Activated CD8-positive, alpha-beta memory T cell treated with anti-CD3 and anti-CD28 coated beads for 24 hours (primary cell): ENCODE data around the gene HELZ.
"Not testable (repeated sequence)": the region's sequence is repeated elsewhere in the genome, so short reads cannot be mapped to it uniquely, and the experiment has no call there.

Source experiments
- DNase-seq: peaks from one replicate; pipeline ENCODE4 v3.0.0-alpha.2; 2020

Gene HELZ, protein sequence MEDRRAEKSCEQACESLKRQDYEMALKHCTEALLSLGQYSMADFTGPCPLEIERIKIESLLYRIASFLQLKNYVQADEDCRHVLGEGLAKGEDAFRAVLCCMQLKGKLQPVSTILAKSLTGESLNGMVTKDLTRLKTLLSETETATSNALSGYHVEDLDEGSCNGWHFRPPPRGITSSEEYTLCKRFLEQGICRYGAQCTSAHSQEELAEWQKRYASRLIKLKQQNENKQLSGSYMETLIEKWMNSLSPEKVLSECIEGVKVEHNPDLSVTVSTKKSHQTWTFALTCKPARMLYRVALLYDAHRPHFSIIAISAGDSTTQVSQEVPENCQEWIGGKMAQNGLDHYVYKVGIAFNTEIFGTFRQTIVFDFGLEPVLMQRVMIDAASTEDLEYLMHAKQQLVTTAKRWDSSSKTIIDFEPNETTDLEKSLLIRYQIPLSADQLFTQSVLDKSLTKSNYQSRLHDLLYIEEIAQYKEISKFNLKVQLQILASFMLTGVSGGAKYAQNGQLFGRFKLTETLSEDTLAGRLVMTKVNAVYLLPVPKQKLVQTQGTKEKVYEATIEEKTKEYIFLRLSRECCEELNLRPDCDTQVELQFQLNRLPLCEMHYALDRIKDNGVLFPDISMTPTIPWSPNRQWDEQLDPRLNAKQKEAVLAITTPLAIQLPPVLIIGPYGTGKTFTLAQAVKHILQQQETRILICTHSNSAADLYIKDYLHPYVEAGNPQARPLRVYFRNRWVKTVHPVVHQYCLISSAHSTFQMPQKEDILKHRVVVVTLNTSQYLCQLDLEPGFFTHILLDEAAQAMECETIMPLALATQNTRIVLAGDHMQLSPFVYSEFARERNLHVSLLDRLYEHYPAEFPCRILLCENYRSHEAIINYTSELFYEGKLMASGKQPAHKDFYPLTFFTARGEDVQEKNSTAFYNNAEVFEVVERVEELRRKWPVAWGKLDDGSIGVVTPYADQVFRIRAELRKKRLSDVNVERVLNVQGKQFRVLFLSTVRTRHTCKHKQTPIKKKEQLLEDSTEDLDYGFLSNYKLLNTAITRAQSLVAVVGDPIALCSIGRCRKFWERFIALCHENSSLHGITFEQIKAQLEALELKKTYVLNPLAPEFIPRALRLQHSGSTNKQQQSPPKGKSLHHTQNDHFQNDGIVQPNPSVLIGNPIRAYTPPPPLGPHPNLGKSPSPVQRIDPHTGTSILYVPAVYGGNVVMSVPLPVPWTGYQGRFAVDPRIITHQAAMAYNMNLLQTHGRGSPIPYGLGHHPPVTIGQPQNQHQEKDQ (N-terminal part only)

DNA sequence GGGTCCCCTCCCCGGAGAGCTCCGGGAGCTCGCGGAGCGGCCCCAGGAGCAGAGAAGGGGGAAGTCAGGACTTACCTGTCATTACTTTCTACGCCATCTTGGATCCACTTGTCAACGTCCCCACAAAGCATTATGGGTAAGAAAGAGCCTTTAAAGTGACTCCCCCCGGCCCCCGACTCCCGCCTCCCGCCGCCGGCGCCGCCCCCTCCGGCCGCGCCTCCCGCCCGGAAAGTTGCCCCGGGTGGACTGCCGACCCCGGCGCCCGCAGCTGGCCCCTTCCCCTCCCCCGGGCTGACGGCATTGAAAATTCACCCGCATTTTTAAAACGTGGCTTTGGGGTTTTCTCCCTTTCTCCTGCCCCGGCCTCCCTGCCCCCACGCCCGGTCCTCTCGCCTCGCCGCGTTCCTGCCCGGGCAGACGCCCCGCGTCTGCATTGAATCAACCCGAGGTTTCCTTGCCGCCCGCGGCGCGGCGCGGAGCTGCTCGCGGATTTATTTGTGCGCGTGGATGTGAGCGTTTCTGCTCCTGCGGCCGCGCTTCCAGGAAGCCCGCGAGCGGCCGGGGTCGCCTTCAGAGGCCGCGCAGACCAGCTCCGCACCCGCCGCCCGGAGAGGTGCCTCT, at the start of gene HELZ:
Gene HELZ, minus strand, starts transcription at position 124 of the 621 bp plus-strand sequence. CDS start 26,392 bp downstream, outside the sequence.
- DNase-seq = peak; percentile 87

DNA sequence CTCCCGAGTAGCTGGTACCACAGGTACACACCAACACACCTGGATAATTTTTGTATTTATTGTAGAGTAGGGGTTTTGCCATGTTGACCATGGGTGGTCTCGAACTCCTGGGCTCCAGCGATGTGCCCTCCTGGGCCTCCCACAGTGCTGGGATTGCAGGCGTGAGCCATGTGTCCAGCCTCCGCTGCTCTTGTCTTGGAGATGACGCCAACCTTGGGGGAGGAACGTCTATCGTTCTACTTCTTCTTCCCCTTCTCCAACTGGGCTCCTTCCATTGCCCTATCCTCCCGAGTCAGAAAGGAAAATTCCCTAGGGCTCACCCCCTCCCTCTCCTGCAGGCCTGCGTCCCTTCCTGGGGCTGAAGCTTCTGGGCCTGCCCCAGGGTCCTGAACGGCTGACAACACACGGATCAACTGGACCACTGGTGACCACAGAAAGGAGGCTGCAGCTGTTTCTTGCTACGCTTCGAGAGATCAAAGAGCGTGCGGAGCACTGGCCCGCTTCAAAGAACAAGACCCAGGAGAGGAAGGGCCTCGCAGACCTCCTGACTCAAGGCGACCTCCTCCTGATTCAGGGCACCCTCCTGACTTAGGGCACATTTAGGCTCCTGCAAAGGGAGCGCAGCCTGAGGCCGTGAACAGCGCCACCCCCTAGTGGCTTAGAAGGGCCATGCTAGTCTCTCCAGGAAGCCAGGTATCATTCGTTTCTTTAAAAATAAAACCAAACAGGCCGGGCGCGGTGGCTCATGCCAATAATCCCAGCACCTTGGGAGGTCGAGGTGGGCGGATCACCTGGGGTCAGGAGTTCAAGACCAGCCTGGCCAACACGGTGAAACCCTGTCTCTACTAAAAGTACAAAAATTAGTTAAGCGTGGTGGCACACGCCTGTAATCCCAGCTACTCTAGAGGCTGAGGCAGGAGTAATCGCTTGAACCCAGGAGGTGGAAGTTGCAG, 48.5 kb upstream of the HELZ start:
- DNase-seq = peak; percentile 77

DNA sequence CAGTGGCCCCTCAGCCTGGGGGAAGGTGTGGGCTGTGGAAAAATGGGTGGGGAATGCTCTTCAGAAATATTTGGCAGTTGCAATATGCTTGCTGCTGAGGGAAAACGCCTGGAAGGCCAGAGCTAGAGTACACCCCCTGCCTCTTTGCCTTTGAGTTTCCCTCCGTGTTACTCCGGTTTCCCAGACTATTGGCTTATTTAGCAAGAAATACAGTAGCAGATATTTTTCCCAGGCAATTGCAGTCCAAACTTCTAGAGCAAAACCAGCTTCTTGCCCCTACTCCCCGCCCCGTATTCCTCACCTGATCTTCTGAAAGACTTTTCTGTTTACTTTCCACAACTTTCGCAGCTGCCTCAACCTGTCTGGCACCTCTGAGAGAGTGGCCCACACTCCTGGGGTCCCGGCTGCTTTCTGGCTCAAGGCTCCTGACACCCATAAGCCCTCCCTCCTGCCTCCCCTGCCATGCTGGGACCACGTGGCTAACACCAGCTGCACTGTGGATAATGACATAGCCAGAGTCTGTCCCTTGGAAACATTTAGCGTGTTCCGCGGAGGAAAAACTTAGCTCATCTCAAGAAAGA, 45.8 kb upstream of the HELZ start:
- DNase-seq = no peak

DNA sequence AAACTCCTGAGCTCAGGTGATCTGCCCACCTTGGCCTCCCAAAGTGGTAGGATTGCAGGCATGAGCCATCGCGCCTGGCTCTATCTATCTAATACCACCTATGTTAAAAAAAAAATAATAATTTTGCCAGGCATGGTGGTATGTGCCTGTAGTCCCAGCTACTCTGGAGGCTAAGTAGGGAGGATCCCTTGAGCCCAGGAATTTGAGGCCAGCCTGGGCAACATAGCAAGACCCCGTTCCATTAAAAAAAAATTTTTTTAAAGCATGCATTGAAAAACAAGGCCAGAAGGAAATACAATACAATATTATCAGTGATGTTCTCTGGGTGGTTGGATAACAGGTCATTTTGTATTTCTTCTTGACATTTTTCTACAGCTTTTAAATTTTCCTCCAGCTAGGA, 45.2 kb upstream of the HELZ start:
- DNase-seq = no peak

DNA sequence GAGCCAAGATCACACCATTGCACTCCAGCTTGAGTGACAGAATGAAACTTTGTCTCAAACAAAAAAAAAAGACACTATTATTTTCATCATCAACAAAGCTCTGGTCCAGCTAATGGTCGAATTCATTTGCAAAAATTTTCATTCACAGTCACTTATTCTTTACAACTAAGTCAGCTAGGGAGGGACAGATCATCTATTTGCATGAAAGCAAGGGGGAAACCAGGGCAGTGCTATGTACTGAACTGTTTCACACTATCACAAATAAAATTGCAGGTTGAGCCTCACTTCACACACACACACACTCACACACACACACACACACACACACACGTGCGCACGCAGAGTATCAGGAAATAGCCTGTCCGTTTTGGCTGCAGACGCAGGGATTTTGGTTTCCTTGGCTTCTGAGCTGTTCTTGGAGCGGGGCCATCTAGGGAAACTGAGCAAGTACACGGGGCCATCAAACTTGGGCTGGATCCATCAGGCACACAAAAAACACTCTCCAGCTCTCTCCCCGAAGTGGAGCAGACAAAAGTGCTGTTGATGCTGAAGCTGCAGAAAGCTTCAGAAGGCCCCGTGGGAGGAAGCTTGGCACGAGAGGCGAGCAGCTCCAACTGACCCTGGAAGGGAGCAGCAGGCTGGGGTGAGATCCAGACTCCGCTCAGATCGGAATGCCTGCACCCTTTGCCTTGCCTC, 44.3 kb upstream of the HELZ start:
- no peak for DNase-seq

DNA sequence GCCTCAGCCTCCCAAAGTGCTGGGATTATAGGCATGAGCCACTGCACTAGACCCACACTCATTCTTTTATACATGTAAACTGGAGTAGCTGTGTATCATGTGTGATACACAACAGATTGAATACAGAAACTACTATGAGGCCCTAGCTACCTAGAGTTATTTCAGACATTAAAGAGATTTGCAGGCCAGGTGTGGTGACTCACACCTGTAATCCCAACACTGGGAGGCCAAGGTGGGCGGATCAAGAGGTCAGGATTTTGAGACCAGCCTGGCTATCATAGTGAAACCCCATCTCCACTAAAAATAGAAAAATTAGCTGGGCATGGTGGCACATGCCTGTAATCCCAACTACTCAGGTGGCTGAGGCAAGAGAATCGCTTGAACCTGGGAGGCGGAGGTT, 41.8 kb upstream of the HELZ start:
- not testable (repeated sequence) for DNase-seq

DNA sequence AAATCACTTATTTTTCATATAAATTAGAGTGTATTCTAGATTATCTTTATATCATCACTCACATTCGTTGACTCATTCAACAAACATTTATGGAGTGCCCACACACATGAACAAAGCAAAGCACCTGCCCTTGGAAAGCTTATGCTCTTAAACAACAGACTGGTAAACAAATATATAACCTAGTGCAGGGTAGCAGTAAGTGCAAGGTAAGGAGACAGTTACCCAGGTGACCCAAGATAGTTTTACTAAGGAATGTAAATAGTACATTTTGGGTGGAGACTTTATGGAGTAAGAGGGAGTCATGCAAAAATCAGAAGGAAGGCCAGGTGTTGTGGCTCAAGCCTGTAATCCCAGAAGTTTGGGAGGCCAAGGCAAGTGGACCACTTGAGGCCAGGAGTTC, 40.4 kb upstream of the HELZ start:
- no peak for DNase-seq

DNA sequence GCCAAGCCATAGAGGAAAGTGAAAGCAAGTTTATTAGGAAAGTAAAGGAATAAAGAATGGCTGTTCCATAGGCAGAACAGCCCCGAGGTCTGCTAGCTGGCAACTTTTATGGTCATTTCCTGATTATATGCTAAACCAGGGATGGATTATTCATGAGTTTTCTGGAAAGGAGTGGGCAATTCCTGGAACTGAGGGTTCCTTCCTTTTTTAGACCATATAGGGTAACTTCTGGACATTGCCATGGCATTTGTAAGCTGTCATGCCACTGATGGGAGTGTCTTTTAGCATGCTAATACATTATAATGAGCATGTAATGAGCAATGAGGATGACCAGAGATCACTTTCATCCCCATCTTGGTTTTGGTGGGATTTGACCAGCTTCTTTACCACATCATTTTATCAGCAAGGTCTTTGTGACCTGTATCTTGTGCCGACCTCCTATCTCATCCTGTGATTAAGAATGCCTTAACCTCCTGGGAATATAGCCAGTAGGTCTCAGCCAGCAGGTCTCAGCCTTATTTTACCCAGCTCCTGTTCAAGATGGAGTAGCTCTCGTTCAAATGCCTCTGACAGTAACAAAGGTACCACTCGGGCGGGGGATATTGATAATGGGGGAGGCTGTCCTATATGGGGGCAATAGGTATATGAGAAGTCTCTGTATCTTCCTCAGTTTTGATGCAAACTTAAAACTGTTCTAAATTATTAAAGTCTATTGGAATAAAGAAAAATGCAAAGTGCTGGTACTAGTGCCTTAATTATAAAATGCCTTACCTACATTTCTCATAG, 38.9 kb upstream of the HELZ start:
- no peak for DNase-seq

DNA sequence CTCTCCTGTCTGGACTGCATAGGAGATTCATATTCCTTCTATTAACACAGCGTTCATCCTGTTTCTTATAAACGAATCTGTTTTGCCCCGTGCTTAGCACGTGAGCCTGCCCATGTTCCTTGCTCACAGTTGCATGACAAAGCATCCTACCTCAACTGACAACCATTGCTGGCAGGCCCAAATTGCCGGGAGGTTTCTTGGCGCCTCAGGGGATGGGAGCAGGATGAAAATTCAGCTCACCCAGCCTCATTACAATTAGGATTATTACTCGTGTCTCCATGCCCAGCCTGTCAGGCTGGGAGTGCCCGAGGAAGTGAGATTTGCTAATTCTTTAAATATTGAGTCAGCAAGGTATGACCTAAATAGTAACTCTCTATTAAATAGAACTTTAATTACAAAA, 36.7 kb upstream of the HELZ start:
- no peak for DNase-seq

DNA sequence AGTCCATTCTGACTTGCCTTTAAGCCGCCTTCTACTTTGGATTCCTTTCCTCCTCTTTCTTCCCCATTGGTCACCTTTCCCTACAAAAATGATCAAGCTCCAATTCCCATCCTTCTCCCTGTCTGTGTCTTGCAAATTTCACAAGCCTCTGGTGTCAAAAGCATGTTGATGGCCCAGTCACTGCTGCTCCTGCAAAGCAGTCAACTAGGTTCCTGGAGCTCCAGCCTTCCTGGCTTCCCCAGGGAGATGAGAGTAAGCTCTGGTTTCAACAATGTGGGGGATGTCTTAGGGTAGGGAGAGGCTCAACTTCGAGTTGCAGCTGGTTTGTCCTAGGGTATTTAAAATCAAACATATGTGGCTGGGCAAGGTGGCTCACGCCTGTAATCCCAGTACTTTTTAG, 36.1 kb upstream of the HELZ start:
- no peak for DNase-seq

DNA sequence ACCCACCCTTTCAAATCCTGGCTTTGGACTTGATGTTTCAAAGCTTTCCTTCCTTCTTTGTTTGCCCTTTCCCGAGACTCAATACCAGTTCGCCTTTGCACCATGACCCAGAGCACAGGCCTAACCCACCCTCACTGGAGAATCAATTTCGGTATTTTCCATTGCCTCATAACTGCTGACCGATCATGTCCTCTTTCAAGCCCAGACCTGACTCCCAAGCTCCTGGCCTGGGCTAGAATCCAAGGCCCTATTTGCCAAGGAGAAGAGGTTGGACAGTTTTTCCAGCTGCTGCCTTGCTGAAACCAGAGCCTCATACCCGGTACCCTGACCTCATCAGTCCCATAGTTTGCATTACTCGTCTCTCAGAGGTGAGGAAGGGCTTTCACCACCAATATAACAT, 35.3 kb upstream of the HELZ start:
- no peak for DNase-seq

DNA sequence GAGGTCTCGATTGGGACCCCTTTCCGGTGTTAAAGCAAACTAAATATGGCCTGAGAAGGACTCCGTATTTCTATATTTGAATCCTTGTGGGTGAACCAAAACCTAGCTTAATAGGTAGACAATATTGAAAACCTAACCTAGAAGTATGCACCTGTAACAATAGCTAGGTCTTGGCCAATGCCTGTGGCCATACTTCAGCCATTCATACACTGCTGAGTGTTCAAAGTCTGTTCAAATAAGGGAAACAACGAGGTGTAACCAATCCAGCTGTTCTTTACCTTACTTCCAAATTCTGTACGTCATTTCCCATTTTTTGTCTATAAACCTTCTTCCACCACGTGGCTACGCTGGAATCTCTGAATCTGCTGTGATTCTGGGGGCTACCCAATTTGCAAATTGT, 34.1 kb upstream of the HELZ start:
- DNase-seq = no peak

DNA sequence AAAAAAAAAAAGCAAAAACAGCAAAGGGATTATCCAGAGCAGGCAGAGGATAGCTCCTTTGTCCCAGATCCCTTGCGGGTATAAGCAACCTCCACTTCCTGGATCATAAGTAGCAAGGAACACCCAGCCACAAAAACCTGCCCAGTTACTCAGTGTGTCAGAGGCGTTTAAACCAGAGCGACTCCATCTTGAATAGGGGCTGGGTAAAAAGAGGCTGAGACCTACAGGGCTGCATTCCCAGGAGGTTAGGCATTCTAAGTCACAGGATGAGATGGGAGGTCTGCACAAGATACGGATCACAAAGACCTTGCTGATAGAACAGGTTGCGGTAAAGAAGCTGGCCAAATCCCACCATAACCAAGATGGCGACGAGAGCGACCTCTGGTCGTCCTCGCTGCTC, 33.4 kb upstream of the HELZ start:
- no peak for DNase-seq

DNA sequence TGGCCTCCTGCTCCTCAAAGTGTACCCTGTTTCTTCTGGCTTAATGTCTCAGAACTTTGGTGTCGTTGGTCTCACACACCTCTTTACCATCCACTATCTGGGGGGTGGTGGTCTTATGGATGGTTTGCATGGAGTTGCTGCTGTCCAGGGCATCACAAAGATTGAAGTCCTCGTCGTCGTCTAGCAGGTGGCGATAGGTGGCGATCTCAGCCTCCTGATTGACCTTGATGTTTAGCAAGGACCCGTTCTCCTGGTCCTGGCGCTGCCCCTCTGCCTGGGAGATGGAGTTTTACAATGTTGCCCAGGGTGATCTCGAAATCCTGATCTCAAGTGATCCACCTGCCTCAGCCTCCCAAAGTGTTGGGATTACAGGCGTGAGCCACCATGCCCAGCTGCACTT, 31.1 kb upstream of the HELZ start:
- DNase-seq = no peak

DNA sequence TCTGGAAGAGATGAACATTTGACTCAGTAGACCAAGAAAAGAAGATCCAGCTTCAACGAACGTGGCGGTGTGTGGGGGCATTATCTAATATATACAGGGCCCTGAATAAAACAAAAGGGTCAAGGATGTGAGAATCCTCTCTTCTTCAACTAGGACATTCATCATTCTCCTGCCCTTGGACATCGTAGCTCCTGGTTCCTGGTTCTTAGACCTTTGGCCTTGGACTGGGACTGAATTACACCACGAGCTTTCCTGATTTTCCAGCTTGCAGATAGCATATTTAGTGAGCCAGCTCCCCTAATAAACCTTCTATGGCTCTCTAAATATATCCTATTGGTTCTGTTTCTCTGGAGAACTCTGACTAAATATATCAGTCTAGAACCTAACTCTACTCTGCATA, 29.5 kb upstream of the HELZ start:
- DNase-seq = no peak

DNA sequence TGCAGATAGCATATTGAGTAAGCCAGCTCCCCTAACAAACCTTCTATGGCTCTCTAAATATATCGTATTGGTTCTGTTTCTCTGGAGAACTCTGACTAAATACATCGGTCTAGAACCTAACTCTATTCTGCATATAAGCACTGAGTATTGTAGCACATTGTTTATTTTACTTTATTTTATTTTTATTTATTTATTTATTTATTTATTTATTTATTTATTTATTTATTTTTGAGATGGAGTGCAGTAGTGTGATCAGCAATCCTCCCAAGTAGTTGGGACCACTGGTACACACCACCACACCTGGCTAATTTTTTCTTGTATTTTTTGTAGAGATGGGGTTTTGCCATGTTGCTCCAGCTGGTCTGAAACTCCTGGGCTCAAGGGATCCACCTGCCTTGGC, 28.9 kb upstream of the HELZ start:
- DNase-seq = no peak

DNA sequence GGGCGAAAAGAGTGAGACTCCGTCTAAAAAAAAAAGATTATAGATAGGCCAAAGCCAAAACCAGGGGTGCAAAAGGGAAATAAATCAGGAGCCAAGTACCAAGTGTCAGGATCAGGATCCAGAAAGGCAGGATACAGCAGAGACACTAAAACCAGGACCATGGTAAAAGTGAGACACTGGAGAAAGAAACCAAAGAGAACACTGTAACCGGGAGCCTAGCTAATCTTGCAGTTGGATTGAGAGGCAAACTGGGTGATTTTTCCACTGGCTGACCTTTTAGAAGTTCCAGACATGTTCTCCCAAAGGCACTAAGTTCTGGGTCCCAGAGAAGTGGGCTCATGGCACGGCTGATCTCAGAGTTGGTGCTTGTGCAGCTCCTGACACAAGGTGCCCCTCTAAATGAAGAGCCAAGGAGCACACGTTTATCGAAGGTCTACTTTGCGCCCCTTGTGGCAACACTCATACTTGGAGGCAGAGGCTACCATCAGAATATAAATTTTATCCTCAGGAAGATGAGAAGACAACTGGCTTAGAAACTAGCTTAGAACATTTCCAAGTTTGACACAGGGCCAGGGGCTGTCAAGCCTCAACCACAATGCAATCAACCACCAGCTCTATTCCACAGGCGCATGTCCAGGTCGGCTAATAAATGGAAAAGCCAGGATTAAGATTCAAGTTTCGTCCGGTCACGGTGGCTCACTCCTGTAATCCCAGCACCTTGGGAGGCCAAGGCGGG, 27.5 kb upstream of the HELZ start:
- no peak for DNase-seq

DNA sequence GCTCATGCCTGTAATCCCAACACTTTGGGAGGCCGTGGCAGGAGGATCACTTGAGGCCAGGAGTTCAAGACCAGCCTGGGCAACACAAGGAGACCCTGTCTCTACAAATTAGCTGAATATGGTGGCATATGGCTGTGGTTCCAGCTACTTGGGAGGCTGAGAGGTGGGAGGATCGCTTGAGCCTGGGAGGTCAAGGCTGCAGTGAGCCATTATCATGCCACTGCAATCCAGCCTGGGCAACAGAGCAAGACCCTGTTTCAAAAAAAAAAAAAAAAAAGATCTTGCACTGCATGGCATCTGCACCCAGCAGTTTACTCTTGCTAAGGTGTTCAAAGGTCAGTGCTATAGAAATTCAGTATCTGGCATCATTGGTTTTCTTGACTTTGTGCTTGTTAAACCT, 26.2 kb upstream of the HELZ start:
- DNase-seq = not testable (repeated sequence)

DNA sequence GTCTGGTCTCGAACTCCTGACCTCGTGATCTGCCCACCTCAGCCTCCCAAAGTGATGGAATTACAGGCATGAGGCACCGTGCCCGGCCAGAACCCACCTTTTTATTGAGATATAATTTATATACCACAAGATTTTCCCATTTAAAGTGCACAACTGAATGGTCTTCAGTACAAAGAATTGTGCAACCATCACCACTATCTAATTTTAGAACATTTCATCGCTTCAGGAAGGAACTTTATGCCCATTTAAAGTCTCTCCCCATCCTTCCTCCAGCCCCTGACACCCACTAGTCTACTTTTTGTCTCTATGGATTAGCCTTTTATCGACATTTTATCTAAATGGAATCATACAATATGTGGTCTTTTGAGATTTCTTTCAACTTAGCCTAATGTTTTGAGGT, 25.4 kb upstream of the HELZ start:
- no peak for DNase-seq
